A549 (cell line): ENCODE measurements around the gene FAM120B.

Experiments used
- CEBPB ChIP-seq, 2 experiments: fragments of >200 bp in 1 of 2; sonication (Bioruptor Twin) in 1 of 2; formaldehyde crosslinking in 1 of 2; IDR thresholded peaks; 2 replicates each; pipeline ENCODE4 v1.6.1; 2012 to 2016
- CHD2 ChIP-seq: fragments of 150-350 bp; IDR thresholded peaks from 2 replicates; pipeline ENCODE4 v1.6.1; 2014; ENCODE audit warnings: low read length; ENCODE audit not compliant: partially characterized antibody
- EHMT2 ChIP-seq: fragments of 200-600 bp; sonication (generic); IDR thresholded peaks from 2 replicates; pipeline ENCODE4 v1.6.1; 2016; ENCODE audit warnings: antibody characterized with exemption, low read depth, mild to moderate bottlenecking, moderate library complexity
- KDM1A ChIP-seq: fragments of 200-600 bp; sonication (generic); IDR thresholded peaks from 2 replicates; pipeline ENCODE4 v1.6.1; 2016; ENCODE audit warnings: low read depth, mild to moderate bottlenecking
- MYC ChIP-seq: IDR thresholded peaks from 2 replicates; pipeline ENCODE4 v1.6.1; 2012; ENCODE audit warnings: mild to moderate bottlenecking, inconsistent platforms, low read length, improper control_type of control experiment, borderline replicate concordance
- POLR2A ChIP-seq: IDR thresholded peaks from 2 replicates; pipeline ENCODE4 v1.6.1; 2012; ENCODE audit warnings: mild to moderate bottlenecking, low read length
- RCOR1 ChIP-seq: fragments of 150-350 bp; IDR thresholded peaks from 2 replicates; pipeline ENCODE4 v1.6.1; 2014; ENCODE audit warnings: antibody characterized with exemption, low read length, low read depth
- RFX5 ChIP-seq: fragments of 450-650 bp; IDR thresholded peaks from 2 replicates; pipeline ENCODE4 v1.7.1; 2014; ENCODE audit warnings: antibody characterized with exemption, mild to moderate bottlenecking, moderate library complexity
- TF ChIP-seq, protein P1 (sequence below): fragments of 200-600 bp; sonication (generic); IDR thresholded peaks from 2 replicates; pipeline ENCODE4 v1.6.1; 2016; ENCODE audit warnings: antibody characterized with exemption, mild to moderate bottlenecking, moderate library complexity
- TF ChIP-seq, protein P2 (sequence below): fragments of >200 bp; sonication (Bioruptor Twin); formaldehyde crosslinking; IDR thresholded peaks from 2 replicates; pipeline ENCODE4 v1.6.1; 2016
- TF ChIP-seq, protein P3 (sequence below): fragments of >200 bp; sonication (Bioruptor Twin); formaldehyde crosslinking; IDR thresholded peaks from 3 replicates; pipeline ENCODE4 v1.5.1; 2016

DNA sequence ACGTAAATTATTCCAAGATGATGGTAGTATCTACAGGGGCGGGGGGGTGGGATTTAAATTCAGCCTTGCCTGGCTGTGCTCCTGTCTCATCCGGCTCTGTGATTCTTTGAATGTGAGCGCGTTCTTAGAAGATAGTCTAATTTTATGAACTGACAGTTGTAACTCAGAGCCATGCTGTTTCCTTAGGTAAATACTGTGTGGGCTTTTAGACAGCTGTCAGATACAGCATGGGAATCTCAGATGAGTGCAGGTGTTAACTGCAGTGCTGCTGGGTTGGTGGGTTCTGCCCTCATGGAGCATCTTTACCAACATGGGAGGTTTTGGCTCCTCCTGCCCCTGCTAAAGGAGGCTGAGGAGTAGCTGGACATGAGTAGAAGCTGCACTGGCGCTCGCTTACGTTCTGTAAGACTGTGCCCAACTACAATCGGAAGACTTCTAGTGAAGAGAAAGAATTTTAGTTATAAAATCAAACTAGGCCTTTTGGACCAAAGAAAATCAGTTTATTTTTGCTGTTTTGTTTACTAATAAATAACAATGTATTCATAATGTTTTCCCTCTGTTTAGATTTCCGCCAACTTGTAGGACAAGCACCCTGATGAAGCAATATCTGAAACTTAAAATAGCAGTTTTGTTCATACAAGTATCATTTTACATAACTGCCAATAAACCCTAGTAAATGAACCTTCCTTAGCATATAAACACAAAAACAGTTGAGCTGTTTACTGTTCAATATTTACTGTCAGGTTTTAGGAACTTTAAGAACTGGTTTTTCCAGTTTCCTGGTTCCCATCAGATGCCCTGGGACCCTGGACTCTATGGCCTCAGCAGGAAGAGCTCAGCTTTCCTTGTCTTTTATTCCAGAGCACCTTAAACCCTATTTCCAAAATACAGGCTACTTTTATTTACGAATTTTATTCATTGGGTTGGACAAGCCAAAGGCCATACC, 66.1 kb downstream of the FAM120B start:
- no peak for TF ChIP-seq RCOR1
- TF ChIP-seq KDM1A, result no peak
- no peak for TF ChIP-seq POLR2A
- TF ChIP-seq CEBPB (IDR thresholded peaks at IDR 0.05), result no peak
- no peak for TF ChIP-seq EHMT2
- TF ChIP-seq, protein P1, sequence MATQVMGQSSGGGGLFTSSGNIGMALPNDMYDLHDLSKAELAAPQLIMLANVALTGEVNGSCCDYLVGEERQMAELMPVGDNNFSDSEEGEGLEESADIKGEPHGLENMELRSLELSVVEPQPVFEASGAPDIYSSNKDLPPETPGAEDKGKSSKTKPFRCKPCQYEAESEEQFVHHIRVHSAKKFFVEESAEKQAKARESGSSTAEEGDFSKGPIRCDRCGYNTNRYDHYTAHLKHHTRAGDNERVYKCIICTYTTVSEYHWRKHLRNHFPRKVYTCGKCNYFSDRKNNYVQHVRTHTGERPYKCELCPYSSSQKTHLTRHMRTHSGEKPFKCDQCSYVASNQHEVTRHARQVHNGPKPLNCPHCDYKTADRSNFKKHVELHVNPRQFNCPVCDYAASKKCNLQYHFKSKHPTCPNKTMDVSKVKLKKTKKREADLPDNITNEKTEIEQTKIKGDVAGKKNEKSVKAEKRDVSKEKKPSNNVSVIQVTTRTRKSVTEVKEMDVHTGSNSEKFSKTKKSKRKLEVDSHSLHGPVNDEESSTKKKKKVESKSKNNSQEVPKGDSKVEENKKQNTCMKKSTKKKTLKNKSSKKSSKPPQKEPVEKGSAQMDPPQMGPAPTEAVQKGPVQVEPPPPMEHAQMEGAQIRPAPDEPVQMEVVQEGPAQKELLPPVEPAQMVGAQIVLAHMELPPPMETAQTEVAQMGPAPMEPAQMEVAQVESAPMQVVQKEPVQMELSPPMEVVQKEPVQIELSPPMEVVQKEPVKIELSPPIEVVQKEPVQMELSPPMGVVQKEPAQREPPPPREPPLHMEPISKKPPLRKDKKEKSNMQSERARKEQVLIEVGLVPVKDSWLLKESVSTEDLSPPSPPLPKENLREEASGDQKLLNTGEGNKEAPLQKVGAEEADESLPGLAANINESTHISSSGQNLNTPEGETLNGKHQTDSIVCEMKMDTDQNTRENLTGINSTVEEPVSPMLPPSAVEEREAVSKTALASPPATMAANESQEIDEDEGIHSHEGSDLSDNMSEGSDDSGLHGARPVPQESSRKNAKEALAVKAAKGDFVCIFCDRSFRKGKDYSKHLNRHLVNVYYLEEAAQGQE, result no peak
- TF ChIP-seq, protein P2, sequence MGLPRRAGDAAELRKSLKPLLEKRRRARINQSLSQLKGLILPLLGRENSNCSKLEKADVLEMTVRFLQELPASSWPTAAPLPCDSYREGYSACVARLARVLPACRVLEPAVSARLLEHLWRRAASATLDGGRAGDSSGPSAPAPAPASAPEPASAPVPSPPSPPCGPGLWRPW, result no peak
- no peak for TF ChIP-seq MYC
- TF ChIP-seq CHD2, result no peak
- TF ChIP-seq, protein P3, sequence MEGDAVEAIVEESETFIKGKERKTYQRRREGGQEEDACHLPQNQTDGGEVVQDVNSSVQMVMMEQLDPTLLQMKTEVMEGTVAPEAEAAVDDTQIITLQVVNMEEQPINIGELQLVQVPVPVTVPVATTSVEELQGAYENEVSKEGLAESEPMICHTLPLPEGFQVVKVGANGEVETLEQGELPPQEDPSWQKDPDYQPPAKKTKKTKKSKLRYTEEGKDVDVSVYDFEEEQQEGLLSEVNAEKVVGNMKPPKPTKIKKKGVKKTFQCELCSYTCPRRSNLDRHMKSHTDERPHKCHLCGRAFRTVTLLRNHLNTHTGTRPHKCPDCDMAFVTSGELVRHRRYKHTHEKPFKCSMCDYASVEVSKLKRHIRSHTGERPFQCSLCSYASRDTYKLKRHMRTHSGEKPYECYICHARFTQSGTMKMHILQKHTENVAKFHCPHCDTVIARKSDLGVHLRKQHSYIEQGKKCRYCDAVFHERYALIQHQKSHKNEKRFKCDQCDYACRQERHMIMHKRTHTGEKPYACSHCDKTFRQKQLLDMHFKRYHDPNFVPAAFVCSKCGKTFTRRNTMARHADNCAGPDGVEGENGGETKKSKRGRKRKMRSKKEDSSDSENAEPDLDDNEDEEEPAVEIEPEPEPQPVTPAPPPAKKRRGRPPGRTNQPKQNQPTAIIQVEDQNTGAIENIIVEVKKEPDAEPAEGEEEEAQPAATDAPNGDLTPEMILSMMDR, result no peak
- no peak for TF ChIP-seq RFX5
